Right atrium auricular region (tissue), 2 donors: Measurements from ENCODE around the gene PACSIN2. TPM values are rescaled to one million over a fixed set of nuclear protein-coding genes. Genes with fewer than 3 reads are reported as not detected.
A peak's percentile ranks its signal among the peaks of the same experiment; 100 is the strongest.

Source experiments
- DNase-seq: peaks from one replicate; pipeline ENCODE4 v3.0.0-alpha.2; 2019; ENCODE audit warnings: low spot score
- H3K27ac ChIP-seq, 2 donors: fragments of 200-600 bp; sonication (generic); 1 replicate in 1 of 2; 2 replicates in 1 of 2; pipeline ENCODE4 v1.5.1; 2016 to 2019
- H3K27me3 ChIP-seq, 2 donors: fragments of 200-600 bp; sonication (generic); one replicate each; pipeline versions ENCODE4 v1.5.1 to v1.6.0; 2017 to 2019
- H3K36me3 ChIP-seq: fragments of 200-600 bp; sonication (generic); one replicate; pipeline ENCODE4 v1.5.1; 2016
- H3K4me1 ChIP-seq, 2 donors: fragments of 200-600 bp; sonication (generic); one replicate each; pipeline versions ENCODE4 v1.5.1 to v1.6.0; 2017 to 2019
- H3K4me3 ChIP-seq, 2 donors: fragments of 200-600 bp; sonication (generic); 1 replicate in 1 of 2; 2 replicates in 1 of 2; pipeline ENCODE4 v1.5.1; 2017 to 2019; ENCODE audit warnings: mild to moderate bottlenecking in 1 of 2, moderate library complexity in 1 of 2
- H3K9me3 ChIP-seq, 2 donors: fragments of 200-600 bp; sonication (generic); one replicate each; pipeline ENCODE4 v1.5.1; 2019
- CTCF ChIP-seq, 2 donors: fragments of 200-600 bp; sonication (generic); IDR thresholded peaks; one replicate each; pipeline ENCODE4 v1.5.1; 2019; ENCODE audit warnings: antibody characterized with exemption in 2 of 2
- total RNA-seq, 2 donors: library from RNA; depleted of rRNA; stranded (reverse); fragments of >200 nt; gene quantifications; one replicate each; pipeline ENCODE4 v1.1.0, GENCODE V29; 2016

The PACSIN2 gene
- 10 to 100 TPM; 66.3 to 89.8 TPM for total RNA-seq

GRCh38 chr22:43014869-43015676 is at the start of gene PACSIN2:
Gene PACSIN2 (minus strand): TSS chr22:43015149. CDS start chr22:42912080, 103,069 bp downstream.
- Histone ChIP-seq H3K4me3 (peak within 1 kb of the TSS; percentile 84 to 90), H3K9me3 (no peaks in the 10 kb centered on the region)

GRCh38 chr22:43060183-43060582 is 45.2 kb upstream of the PACSIN2 start:
- Histone ChIP-seq H3K36me3 (peaks cover 10% of the 10 kb centered on the region), H3K9me3 (no peaks in the 10 kb centered on the region), H3K27me3 (no peaks in the 10 kb centered on the region), H3K4me3 (no peak overlapping the region), H3K4me1 (no peaks in the 10 kb centered on the region), H3K27ac (no peak overlapping the region)
- no peak for DNase-seq
- peak; percentile 16 to 62 for TF ChIP-seq CTCF (IDR thresholded peaks at IDR 0.05)

More at GRCh38 chr22:43014869-43015676, at the start of gene PACSIN2:
- no peak for TF ChIP-seq CTCF (IDR thresholded peaks at IDR 0.05)
- no peaks in the 10 kb centered on the region for H3K36me3 ChIP-seq
- H3K27ac ChIP-seq, result peak within 1 kb of the TSS; percentile 55 to 78
- peaks cover 0 to 26% of the 10 kb centered on the region in 2 donors for H3K4me1 ChIP-seq
- H3K27me3 ChIP-seq, result no peaks in the 10 kb centered on the region
- DNase-seq, result peak; percentile 100

- peaks cover 6% of the 10 kb centered on the region for H3K36me3 ChIP-seq
- DNase-seq, result no peak
- TF ChIP-seq CTCF (IDR thresholded peaks at IDR 0.05), result no peak
Measured at GRCh38 chr22:43057641-43058040, 42.7 kb upstream of the PACSIN2 start.

GRCh38 chr22:43053176-43053575 is 38.2 kb upstream of the PACSIN2 start:
- Histone ChIP-seq H3K27me3 (no peaks in the 10 kb centered on the region), H3K9me3 (no peaks in the 10 kb centered on the region), H3K36me3 (peaks cover 9% of the 10 kb centered on the region), H3K4me3 (no peak overlapping the region), H3K27ac (no peak overlapping the region), H3K4me1 (no peaks in the 10 kb centered on the region)
- DNase-seq, result no peak
- no peak for TF ChIP-seq CTCF (IDR thresholded peaks at IDR 0.05)

More at GRCh38 chr22:43057641-43058040, 42.7 kb upstream of the PACSIN2 start:
- Histone ChIP-seq H3K4me3 (no peak overlapping the region), H3K27ac (no peak overlapping the region), H3K27me3 (no peaks in the 10 kb centered on the region), H3K4me1 (no peaks in the 10 kb centered on the region), H3K9me3 (no peaks in the 10 kb centered on the region)

GRCh38 chr22:43050995-43051394 is 36.0 kb upstream of the PACSIN2 start:
- TF ChIP-seq CTCF (IDR thresholded peaks at IDR 0.05), result no peak
- Histone ChIP-seq H3K4me3 (no peak overlapping the region), H3K27me3 (no peaks in the 10 kb centered on the region), H3K27ac (no peak overlapping the region), H3K9me3 (no peaks in the 10 kb centered on the region), H3K4me1 (no peaks in the 10 kb centered on the region), H3K36me3 (peaks cover 9% of the 10 kb centered on the region)
- DNase-seq, result no peak
